HG03469 (cell line): ENCODE results near the gene NUCKS1.
"Not testable (repeated sequence)": the region's sequence is repeated elsewhere in the genome, so short reads cannot be mapped to it uniquely, and the experiment has no call there.

ENCODE experiments used
- ATAC-seq: cut with Tn5 transposase; IDR thresholded peaks from one replicate; pipeline ENCODE4 v1.9.1; 2021; ENCODE audit warnings: mild to moderate bottlenecking, moderate library complexity, moderate number of reproducible peaks; ENCODE audit not compliant: unreplicated experiment

NUCKS1 gene

GRCh38 chr1:205735218-205735617, 14.8 kb downstream of the NUCKS1 start:
- no peak for ATAC-seq

- no peak for ATAC-seq
These were observed 16.4 kb downstream of the NUCKS1 start for GRCh38 chr1:205733438-205734175.

GRCh38 chr1:205729945-205730610, 19.9 kb downstream of the NUCKS1 start:
- ATAC-seq, result no peak

- ATAC-seq, result no peak
These were observed 23.3 kb downstream of the NUCKS1 start for GRCh38 chr1:205726619-205727125.

- no peak for ATAC-seq
These were observed 24.5 kb downstream of the NUCKS1 start for GRCh38 chr1:205725514-205725913.

DNA sequence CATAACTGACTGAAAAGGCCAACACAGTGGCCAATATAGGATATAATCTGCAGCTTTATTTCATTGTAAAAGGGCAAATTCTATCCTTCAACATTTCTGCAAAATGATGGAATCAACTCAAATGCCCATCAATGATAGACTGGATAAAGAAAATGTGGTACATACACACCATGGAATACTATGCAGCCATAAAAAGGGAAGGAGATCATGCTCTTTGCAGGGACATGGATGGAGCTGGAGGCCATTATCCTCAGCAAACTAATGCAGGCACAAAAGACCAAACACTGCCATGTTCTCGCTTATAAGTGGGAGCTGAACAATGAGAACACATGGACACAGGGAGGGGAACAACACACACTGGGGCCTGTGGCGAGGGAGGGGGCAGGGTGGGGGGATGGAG, 29.2 kb downstream of the NUCKS1 start:
- not testable (repeated sequence) for ATAC-seq

DNA sequence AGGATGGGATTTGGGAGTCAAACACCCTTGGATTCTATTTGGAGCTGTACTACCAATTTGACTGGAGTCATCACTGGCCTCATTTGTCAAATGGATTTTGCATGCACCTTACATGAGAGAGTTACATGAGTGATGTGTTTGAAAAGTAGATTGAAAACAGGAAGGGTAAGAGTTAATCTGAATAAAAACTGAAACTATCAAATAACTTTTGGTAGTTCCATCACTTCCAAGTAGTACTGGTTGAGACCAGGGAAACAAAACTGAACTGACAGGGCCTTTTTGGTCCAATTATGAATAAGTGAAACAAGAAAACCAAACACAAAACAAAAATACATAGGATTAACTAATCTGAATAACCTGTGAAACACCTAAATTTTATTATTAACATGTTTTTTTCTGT, 30.2 kb downstream of the NUCKS1 start:
- ATAC-seq, result no peak

GRCh38 chr1:205719015-205719414, 31.0 kb downstream of the NUCKS1 start:
- no peak for ATAC-seq

DNA sequence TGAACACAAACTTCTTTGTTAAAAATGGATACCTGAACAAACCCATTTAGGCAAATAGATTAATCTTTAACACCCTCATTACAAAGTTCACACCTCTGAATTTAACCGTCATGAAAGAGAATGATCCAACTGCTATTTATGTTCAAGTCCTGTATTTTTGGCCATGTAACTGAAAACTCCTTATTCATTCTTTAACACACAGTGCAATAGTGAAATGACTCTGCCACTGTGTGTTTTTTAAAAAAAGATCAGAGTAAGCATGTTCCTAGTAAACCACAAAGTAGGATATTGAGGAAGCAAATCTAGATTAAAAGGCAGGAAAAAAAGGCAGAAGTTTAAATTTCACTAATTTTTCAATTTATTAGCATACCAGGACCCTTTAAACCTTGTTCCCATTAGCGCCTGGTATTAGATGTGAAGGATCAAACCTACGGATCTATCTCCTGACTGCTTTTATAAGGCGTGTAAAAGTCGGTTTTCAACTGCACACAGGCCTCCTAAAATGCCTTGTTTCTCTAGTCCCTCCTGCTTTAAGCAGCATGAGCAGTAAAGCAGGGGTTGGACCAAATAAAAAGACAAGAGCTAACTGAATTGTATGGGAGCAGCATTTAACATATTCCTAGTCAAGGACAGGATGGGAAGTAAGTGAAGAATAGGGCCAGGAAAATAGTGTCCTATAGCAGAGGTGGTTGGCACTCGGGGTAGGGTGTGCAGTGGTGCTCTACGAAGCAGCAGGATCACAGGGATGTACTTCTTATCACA, 33.4 kb downstream of the NUCKS1 start:
- ATAC-seq, result no peak

DNA sequence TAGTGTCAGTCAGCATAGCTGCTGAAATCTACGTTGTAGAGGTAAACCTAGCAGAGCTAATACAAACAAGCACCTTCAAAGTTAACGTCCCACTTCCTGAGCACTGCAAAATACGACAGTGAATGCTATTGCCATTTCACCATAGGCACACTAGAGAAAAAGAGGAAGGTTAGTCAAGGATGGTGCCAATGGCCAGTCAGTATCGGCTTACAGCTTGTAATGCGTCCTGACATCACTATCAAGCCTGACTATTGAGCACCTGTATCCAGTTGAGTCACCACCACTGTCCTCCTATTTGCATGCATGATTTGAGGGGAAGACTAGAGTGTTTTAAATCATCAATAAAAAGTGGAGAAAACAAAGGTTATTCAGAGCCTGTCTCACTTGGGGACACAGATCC, 34.4 kb downstream of the NUCKS1 start:
- ATAC-seq, result no peak

GRCh38 chr1:205714906-205715246, 35.1 kb downstream of the NUCKS1 start:
- ATAC-seq, result no peak

DNA sequence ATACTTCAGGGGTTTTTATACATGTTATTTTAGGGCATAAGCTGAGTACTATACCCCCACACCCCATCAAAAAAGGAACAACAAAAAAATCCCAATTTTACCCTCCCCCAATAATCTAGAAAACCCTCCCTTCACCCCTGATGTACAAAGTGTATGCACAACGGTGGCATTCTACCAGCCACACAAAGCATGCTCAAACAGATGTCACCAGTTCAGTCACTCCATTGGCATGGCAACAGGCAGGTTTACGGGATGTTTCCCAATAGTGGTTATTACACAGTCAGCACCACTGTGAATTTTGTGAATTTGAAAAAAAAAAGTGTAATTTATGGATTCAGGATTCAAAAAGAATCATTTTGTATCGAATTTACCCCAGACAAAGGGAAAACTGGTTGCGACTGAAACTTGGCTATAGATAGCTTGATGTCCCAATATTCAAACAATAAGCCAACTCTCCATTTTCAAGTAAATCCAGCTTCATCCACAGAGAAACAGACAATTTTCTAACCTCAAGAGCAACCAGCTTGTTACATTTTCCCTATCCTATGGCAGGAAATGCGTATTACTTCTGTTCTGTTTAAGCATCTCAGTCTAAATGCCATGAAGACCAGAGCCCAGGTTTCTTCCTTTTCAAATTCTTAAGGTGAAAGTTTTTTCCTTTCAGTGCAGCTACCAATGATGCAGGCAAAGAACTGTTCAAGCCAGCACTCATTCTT, 35.6 kb downstream of the NUCKS1 start:
- ATAC-seq, result no peak

DNA sequence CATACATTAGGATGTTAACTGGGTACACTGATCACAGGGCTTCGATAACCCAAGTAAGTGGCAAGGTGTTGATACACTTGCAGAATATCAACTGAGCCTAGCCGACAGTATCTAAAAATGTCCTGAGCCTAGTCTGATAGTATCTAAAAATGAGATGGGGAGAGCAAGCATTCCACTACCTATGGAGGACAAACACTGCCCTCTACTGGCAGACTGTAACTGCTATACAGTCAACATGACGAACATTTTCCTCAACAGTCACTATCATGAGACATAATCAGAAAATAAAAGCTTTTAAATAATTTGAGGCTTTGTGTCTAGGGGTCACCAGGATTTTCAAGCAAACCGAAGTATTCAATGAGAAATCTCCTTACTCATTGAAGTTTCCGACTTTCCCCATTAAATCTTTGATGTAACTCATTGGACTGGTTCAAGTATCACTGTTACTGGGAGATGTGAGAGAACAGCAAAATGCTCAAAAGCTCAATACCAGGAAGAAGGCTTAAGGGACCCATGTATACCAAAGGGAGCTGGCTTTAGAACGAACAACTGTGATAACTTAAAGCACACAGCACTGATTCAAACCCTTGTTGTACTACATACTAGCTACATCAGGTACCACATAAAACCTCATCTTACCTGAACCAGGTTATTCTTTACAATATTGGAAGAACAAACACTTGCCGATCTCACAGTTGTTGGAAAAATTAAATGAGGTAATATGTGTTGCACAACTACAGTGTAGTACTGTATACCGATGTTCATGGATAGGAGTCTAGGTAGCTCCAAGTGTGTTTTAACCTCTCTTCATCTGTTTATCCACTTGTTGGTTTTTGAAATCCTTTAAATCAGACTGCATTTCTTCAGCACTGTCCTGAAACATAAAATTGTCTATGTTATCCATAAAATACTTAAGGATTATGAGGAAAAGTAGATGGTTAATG, 38.6 kb downstream of the NUCKS1 start:
- no peak for ATAC-seq

DNA sequence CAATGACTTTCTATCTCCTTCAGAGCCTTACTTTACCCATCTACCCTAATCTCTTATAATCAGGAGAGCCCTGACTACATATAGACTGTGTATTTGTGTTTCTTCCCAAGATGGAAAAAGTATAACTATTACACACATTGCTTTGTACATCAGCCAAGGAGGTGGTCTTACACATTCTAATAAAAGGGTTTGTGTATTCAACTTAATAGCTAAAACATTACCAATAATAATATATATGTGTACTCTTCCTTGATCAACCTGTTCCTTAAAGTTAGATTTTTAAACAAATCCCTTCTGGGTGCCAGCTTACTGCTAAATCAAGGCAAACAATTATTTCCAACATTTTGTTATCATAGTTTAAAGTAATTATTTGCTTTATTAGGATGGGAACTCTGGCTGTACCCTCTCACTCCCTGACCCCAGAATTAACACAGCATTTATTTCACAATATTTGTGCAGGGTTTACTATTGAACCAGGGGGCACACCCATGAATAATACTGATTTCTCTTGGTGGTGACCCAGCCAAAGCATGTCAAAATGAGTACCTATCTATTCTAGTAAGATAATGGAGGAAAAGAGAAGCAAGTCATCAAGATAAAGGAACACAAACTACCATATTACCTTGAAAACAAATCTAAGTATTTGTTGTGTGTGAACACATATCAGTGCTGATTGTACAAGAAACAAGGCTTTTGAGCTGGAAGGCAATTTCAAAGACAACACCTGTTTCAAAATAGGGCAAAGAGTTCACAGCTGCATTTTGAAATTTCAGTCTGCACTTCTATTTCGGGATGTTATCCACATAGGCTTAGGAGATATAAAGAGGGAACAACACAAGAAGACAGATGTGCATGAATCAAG, 39.5 kb downstream of the NUCKS1 start:
- no peak for ATAC-seq

DNA sequence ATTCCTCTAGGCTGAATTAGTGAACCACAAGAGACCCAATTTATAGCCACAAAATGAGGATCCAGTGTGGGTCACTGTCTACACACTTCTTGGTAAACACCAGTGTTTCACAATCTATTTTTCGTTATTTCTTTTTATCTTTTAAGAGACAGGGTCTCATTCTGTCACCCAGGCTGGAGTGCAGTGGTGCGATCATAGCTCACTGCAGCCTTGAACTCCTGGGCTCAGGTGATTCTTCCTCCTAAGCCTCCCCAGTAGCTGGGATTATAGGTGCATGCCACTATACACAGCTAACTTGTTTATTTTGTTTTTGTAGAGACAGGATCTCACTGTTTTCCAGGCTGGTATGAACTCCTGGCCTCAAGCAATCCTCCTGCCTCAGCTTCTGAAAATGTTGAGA, 40.3 kb downstream of the NUCKS1 start:
- no peak for ATAC-seq

DNA sequence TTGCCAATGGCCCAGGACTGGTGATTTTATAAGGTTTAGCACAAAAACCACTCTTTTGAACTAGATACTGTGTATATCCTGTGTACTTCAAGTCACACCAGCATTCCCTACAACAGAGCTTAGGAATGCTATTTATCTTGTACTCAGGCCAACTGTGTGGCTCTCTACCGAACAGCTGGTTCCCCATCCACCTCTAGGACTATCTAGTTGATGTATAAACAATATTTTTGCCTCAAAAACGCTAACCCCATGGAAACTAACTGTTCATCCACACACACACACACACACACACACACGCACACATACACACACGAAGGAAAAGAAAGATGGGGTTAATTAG, 41.0 kb downstream of the NUCKS1 start:
- ATAC-seq, result no peak

DNA sequence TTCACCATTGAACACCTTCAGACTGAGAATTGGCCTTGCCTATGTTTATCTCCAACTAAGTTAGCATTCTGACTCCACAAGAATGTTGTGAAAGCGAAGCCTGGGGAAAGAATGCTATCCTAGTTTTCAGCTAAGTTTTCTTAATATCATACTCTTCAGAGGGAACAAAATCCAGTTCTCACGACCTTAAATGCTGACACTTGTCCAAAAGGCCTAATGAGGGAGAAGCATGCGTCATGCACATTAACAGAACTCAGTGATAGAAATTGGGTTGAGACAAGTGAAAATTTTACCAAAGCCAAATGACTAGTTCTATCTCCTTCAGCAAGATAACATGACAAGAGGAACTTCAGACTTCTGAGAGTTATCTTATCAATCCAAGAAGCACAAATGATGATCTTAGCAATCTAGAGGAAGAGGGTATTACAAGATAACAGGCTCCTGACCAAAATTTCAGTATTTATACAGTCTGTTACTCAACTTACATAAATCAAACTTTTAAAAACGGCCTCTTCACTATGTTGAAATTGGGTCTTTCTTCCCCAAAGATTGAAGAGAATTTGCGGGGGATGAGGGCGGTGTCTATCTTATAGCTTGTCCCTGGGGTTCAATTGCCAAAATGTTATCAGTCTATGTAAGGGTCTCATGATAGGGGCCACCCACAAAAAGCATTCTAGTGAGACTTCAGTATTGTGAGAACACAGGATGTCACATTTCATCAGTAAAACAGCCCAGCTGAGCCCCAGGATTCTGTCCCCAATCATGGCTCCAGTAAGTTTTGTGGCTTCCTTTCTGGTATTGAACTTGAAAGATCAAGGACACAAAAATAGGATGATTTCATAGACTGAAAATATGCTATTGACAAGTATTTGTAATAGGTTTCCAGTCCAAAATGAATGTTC, 43.1 kb downstream of the NUCKS1 start:
- no peak for ATAC-seq

- ATAC-seq, result no peak
These were observed 45.1 kb downstream of the NUCKS1 start for GRCh38 chr1:205704903-205705302.
